Uterus (tissue), 2 donors: Measurements from ENCODE around the gene AGPAT2.

Experiments
- POLR2A ChIP-seq, 2 donors: fragments of 450-650 bp; IDR thresholded peaks; one replicate each; pipeline ENCODE4 v1.6.1; 2016; ENCODE audit warnings: antibody characterized with exemption in 2 of 2, mild to moderate bottlenecking in 1 of 2, moderate library complexity in 1 of 2
- TF ChIP-seq, protein P1 (sequence below), 4 experiments: fragments of 200-600 bp in 2 of 4; fragments of 450-650 bp in 2 of 4; sonication (generic) in 2 of 4; IDR thresholded peaks; one replicate each; pipeline ENCODE4 v1.5.1; 2016 to 2019; ENCODE audit warnings: antibody characterized with exemption in 4 of 4, mild to moderate bottlenecking in 2 of 4, moderate library complexity in 1 of 4

DNA sequence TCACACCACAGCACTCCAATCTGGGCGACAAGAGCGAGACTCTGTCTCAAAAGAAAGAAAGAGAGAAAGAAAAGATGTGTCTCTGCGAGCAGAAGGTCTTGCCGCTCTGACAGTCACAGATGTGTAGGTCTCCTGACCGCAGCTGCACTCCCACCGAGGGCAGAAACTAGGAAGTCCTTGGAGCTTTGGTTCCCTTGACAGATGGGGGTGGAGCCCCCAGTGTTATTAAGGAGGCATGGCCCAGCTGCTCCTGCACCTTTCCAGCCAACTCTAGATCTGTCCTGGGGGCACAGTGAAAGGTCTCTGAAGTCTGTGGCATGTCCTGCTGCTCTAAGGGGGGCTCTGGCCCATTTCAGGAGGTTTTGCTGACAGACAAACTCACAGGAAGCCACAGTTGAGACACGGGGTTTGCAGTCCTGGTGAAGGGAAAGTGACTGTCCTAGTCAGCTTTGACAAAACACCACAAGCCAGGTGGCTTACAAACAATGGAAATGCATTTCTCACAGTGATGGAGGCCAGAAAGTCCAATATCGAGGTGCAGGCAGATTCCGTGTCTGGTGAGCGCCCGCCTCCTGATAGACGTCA lies 16.1 kb upstream of the AGPAT2 start:
- TF ChIP-seq, protein P1, sequence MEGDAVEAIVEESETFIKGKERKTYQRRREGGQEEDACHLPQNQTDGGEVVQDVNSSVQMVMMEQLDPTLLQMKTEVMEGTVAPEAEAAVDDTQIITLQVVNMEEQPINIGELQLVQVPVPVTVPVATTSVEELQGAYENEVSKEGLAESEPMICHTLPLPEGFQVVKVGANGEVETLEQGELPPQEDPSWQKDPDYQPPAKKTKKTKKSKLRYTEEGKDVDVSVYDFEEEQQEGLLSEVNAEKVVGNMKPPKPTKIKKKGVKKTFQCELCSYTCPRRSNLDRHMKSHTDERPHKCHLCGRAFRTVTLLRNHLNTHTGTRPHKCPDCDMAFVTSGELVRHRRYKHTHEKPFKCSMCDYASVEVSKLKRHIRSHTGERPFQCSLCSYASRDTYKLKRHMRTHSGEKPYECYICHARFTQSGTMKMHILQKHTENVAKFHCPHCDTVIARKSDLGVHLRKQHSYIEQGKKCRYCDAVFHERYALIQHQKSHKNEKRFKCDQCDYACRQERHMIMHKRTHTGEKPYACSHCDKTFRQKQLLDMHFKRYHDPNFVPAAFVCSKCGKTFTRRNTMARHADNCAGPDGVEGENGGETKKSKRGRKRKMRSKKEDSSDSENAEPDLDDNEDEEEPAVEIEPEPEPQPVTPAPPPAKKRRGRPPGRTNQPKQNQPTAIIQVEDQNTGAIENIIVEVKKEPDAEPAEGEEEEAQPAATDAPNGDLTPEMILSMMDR (IDR thresholded peaks at IDR 0.05): no peak
- TF ChIP-seq POLR2A (IDR thresholded peaks at IDR 0.05): no peak
